ENCODE results near the gene CSNK1G2.

The CSNK1G2 gene

DNA sequence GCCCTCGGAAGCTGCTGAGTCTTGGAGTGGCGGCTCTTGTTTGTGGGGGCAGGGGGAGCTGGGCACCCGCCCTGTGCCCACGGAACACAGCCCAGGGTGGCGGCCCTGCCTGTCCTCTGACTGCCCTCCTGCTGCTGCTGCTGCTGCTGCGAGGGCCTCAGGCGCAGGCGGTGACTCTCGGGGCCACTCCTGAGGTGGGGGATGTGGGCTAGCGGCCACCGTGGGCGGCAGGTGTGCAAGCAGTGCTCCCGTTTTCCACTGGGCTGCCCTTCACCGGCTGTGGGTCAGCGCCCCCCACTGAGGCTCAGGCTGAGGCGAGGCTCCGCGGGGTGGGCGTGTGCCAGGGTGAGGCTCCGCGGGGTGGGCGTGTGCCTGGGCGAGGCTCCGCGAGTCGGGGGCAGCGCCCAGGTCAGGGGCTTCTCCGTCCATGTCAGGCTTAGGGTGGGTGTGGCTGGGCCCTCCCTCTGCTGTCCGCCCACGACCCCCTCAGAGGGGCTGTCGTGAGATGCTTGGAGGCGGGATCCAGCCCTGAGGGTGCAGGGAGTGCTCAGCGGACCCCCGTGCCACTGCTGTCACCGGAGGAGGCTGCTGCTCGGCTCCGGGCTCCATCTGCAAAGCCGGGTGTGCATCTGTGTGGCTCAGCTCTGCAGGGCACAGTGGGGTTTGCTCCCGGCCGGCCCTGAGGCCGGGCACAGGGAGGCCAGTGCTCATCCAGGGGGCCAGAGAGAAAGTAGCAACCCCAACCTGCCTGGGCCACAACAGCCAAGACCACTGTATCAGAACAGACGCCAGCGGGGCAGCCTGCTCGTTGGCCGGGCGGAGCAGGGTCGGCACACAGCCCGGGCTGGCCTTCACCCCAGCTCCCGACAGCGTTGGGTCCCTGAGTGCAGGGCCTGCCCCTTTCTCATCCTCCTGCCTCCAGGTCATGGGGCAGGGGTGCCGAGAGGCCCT, 14.5 kb downstream of the CSNK1G2 start:
- TF ChIP-seq, protein P1, sequence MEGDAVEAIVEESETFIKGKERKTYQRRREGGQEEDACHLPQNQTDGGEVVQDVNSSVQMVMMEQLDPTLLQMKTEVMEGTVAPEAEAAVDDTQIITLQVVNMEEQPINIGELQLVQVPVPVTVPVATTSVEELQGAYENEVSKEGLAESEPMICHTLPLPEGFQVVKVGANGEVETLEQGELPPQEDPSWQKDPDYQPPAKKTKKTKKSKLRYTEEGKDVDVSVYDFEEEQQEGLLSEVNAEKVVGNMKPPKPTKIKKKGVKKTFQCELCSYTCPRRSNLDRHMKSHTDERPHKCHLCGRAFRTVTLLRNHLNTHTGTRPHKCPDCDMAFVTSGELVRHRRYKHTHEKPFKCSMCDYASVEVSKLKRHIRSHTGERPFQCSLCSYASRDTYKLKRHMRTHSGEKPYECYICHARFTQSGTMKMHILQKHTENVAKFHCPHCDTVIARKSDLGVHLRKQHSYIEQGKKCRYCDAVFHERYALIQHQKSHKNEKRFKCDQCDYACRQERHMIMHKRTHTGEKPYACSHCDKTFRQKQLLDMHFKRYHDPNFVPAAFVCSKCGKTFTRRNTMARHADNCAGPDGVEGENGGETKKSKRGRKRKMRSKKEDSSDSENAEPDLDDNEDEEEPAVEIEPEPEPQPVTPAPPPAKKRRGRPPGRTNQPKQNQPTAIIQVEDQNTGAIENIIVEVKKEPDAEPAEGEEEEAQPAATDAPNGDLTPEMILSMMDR (IDR thresholded peaks at IDR 0.05; ENCODE audit: insufficient read depth, missing control alignments) = no peak
- DNase-seq (ENCODE audit: insufficient read length, low spot score) (no peak), FAIRE-seq (no peak)

DNA sequence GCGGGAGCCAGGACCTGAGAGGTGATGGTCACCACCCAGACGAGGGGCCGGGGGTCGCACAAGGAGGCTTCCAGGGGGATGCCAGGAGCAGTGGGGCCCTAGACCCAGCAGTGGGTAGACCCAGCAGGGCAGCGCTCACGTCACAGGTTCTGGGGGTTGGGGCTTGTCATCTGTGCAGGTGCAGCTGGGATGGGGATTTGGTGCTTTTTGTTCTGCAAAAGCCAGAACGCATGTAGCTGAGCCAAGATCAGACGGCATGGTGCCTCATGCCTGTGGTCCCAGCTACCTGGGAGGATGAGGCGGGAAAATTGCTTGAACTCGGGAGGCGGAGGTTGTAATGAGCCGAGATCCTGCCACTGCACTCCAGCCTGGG, 15.1 kb downstream of the CSNK1G2 start:
- FAIRE-seq (no peak), DNase-seq (ENCODE audit: insufficient read length, low spot score) (no peak)
- TF ChIP-seq, protein P1 (IDR thresholded peaks at IDR 0.05; ENCODE audit: insufficient read depth, missing control alignments) = no peak

DNA sequence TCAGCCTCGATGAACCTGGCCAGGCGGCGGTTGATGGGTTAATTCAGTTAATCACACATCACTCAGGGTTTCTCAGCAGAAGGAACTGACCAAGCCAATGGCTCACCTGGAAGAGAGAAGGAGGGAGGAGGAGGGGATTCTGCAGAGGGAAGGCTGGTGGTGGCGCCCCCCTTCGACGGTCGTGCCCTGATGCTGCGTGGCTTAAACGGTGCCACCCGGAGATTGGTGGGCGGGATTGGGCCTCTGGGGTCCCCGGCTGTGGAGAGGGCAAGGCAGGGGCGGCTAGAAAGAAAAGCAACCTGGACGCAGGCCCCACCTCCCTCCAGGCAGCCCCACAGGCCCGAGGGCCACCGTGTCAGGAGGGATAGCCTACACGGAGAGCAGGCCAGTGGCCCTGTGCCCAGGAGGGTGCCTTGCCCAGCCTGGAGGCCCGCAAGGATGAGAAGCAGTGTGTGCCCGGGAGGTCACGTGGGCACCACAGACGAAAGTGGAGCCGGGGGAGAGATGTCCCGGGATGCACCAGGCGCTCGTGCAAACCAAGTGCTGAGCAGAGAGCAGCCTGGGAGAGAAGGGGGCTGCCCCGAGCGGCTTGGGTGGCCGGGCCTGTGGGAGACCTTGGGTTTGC, 16.0 kb downstream of the CSNK1G2 start:
- FAIRE-seq = no peak

DNA sequence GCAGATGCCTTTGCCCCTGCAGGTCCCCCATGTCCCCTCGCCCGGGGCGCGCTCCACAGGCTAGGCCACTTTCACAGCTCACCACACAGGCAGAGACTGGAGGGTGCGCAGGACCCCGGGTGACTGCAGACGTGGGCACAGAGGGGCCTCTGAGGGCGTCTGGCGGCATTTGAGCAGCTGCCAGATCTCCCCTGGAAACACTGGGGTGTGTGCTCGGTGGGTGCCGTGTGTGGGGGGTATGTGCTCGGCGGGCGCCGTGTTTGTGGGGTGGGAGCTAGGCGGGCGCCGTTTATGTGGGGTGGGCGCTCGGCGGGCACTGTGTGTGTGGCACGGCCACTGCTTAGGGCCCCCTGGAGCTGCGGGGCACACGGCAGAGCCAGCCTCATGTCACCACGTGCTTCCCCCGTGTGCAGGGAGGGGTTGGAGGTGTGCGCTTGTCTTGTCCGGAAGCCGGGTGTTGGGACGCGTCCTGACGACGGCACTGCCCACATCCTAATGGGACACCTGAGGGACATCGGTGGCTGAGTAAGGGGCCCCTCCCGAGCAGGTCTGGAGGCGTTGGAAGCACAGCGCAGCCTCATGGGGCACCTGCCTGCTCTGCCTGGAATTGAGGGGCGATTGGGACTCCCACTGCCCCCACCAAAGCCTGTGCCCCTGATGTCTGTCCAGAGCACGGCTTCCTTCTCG, 16.7 kb downstream of the CSNK1G2 start:
- FAIRE-seq = no peak
- DNase-seq (ENCODE audit: insufficient read length, low spot score) = no peak
- TF ChIP-seq, protein P1 (IDR thresholded peaks at IDR 0.05; ENCODE audit: insufficient read depth, missing control alignments) = no peak

More for the DNA sequence above, 16.0 kb downstream of the CSNK1G2 start:
- TF ChIP-seq, protein P1 (IDR thresholded peaks at IDR 0.05; ENCODE audit: insufficient read depth, missing control alignments) = no peak
- DNase-seq (ENCODE audit: insufficient read length, low spot score) = no peak

DNA sequence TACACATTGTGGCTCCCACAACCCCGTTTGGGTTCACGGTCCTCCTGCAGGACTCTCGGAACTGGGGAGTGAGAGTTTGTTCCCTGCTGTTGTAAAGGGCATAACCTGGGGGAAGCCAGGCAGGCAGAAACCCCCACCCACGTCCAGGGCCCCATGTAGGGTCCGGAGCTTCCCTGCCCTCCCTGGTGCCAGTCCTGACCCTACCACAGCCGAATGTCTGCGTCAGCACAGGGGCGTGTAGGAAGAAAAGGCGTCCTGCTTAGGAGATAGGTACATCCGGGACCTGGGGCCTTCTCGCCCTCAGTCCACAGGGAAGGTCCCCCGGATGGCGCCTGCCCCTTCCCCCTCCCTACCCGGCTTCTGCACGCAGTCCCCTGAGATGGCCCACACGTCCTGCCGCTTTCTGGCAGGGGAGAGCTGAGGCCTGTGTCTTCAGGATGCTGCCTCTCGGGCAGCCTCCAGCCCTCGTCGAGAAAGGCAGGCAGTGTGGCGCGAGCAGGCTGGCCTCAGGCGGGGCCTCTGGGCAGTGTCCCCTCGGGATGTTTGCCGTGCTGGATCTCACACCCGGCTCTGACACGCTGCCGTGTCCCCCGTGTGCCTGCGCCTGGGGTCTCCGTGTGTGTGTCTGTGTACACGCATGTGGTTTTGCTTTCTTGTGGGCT, 19.1 kb downstream of the CSNK1G2 start:
- DNase-seq (ENCODE audit: insufficient read length, low spot score) (no peak), FAIRE-seq (no peak)
- TF ChIP-seq, protein P1 (IDR thresholded peaks at IDR 0.05; ENCODE audit: insufficient read depth, missing control alignments) = no peak

DNA sequence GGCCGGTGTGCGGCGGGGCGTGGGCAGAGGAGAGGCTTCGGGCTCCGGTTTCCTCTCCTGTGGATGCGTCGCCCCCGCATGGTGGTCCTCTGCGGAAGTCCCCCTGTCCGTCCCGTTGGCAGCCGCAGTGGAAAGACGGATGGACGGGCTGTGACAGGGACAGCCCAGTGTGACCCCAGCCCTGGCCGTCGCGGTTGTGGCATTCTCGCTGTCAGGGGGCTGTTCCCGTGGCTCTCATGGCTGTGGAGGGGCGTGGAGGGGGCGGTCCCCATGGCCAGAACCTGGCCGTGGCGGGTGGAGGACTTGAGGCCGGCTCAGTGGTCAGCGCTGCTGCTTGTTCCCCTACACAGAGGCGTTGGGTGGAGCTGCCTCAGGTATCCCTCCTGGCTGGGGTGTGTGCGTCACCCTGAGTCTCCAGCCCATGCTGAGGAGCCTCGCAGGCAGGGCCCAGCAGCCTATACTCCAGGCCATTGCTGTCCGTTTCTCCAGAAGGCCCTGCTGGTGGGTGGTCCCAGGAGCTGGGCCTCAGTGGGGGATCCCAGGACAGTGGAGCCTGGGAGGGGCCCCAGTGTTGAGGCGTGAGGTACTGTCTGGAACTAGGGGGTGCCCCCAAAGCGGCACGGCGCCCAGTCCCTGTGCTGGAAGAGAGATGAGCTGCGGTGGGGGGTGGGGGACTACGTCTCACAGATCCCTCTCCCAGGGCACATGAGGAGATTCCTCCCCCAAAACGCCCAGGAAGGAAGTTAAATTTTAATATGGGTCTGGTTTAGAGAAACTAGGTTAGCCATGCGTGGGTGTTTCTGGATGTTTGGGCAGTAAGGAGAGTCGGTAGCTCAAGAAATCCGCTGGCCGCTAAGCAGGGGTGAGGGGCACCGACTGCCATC, 20.3 kb downstream of the CSNK1G2 start:
- no peak for DNase-seq (ENCODE audit: insufficient read length, low spot score)
- no peak for FAIRE-seq
- TF ChIP-seq, protein P1 (IDR thresholded peaks at IDR 0.05; ENCODE audit: insufficient read depth, missing control alignments) = no peak
